ENCODE measurements around the gene ZNF524. TPM values are rescaled to one million over a fixed set of nuclear protein-coding genes. Genes with fewer than 3 reads are reported as not detected.

Gene ZNF524
- total RNA-seq, 2 experiments from 2014 or later: 9.2 to 21.6 TPM

DNA sequence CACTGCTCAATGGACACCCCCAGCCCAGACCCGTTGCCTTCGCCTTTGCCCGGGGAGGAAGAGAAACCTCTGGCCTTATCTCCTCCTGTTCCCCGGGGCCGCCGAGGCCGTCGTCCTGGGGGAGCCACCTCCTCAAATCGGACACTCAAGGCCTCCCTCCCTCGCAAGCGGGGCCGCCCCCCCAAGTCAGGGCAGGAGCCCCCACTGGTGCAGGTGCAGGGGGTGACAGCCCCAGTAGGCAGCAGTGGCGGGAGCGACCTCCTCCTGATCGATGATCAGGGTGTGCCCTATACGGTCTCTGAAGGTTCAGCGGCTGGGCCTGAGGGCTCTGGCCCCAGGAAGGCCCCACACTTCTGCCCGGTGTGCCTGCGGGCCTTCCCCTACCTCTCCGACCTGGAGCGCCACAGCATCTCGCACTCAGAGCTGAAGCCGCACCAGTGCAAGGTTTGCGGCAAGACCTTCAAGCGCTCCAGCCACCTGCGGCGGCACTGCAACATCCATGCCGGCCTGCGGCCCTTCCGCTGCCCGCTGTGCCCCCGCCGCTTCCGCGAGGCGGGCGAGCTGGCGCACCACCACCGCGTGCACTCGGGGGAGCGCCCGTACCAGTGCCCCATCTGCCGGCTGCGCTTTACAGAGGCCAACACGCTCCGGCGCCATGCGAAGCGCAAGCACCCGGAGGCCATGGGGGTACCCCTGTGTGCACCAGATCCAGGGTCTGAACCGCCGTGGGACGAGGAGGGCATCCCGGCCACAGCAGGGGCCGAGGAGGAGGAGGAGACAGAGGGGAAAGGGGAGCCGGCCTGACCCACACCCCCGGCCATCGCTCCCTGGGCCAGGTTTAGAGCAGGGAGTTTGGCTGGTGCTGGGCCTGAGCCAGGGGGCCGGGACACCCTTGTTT lies 2.3 kb downstream of the ZNF524 start:
- ChIA-PET CTCF (ENCODE audit: unreplicated experiment) (no interaction called here), POLR2A (no interaction called here)
- Histone ChIP-seq H3K9me3 (ENCODE audit: low read length) (no peaks in the 10 kb centered on the region), H3K27ac (ENCODE audit: low read depth, low read length, poor library complexity, severe bottlenecking) (no peak overlapping the region), H3K79me2 (ENCODE audit: insufficient read depth, low read depth, low read length) (peaks cover 10% of the 10 kb centered on the region; the same call in 1 of the 2 replicates), H3K9me2 (ENCODE audit: insufficient read depth, low read length) (no peaks in the 10 kb centered on the region), H3K36me3 (ENCODE audit: insufficient read depth, low read length) (peaks cover 11% of the 10 kb centered on the region; the same call in 1 of the 2 replicates), H2AFZ (ENCODE audit: low read length) (no peak overlapping the region), H4K20me1 (ENCODE audit: insufficient read depth, low read length) (no peaks in the 10 kb centered on the region), H3K4me3 (ENCODE audit: low read depth, low read length, poor library complexity, severe bottlenecking) (no peak overlapping the region), H3K4me1 (ENCODE audit: insufficient read depth, low read length, poor library complexity, severe bottlenecking) (peaks cover 44% of the 10 kb centered on the region), H3K4me2 (ENCODE audit: low read length) (no peak overlapping the region)
- no TSS peak for BruUV-seq (replicated peaks)
- DNase-seq (ENCODE audit: low spot score): no peak
- intact Hi-C loops (cut with micrococcal nuclease; ENCODE audit: unreplicated experiment): no loop called here
- TF ChIP-seq, protein P1, sequence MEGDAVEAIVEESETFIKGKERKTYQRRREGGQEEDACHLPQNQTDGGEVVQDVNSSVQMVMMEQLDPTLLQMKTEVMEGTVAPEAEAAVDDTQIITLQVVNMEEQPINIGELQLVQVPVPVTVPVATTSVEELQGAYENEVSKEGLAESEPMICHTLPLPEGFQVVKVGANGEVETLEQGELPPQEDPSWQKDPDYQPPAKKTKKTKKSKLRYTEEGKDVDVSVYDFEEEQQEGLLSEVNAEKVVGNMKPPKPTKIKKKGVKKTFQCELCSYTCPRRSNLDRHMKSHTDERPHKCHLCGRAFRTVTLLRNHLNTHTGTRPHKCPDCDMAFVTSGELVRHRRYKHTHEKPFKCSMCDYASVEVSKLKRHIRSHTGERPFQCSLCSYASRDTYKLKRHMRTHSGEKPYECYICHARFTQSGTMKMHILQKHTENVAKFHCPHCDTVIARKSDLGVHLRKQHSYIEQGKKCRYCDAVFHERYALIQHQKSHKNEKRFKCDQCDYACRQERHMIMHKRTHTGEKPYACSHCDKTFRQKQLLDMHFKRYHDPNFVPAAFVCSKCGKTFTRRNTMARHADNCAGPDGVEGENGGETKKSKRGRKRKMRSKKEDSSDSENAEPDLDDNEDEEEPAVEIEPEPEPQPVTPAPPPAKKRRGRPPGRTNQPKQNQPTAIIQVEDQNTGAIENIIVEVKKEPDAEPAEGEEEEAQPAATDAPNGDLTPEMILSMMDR (conservative IDR thresholded peaks at IDR 0.05; ENCODE audit: low read length): no peak
- no peak for TF ChIP-seq EZH2phosphoT487 (IDR thresholded peaks at IDR 0.05; ENCODE audit: borderline replicate concordance, low read depth, low read length)

DNA sequence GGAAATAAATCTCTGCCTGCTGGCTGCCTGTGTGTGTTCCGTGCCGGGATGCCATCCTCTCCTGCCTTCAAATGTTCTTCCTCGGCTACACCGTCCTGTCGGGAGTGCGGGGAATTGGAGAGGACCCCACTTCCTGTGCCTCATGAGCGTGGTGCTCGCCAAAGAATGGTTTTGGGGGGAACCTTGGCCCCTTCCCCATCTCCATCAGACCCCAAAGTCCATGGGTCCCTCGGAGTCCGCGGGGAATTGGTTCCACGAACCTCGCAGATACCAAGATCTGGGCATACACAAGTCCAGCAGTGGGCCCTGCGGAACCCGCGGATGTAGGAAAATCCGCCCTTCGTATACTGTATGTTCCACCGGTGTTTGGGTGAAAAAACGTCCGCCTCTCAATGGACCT lies 3.0 kb downstream of the ZNF524 start:
- ChIA-PET CTCF (ENCODE audit: unreplicated experiment) (no interaction called here), POLR2A (no interaction called here)
- Histone ChIP-seq H3K4me3 (ENCODE audit: low read depth, low read length, poor library complexity, severe bottlenecking) (no peak overlapping the region), H3K4me1 (ENCODE audit: insufficient read depth, low read length, poor library complexity, severe bottlenecking) (peaks cover 44% of the 10 kb centered on the region), H3K9me3 (ENCODE audit: low read length) (no peaks in the 10 kb centered on the region), H3K9me2 (ENCODE audit: insufficient read depth, low read length) (no peaks in the 10 kb centered on the region), H3K79me2 (ENCODE audit: insufficient read depth, low read depth, low read length) (peaks cover 16% of the 10 kb centered on the region), H4K20me1 (ENCODE audit: insufficient read depth, low read length) (no peaks in the 10 kb centered on the region), H3K27ac (ENCODE audit: low read depth, low read length, poor library complexity, severe bottlenecking) (no peak overlapping the region), H3K4me2 (ENCODE audit: low read length) (no peak overlapping the region), H3K36me3 (ENCODE audit: insufficient read depth, low read length) (peaks cover 11% of the 10 kb centered on the region; the same call in 1 of the 2 replicates), H2AFZ (ENCODE audit: low read length) (no peak overlapping the region)
- no TSS peak for BruUV-seq (replicated peaks)
- intact Hi-C loops (cut with micrococcal nuclease; ENCODE audit: unreplicated experiment): no loop called here
- DNase-seq (ENCODE audit: low spot score): no peak
- no peak for TF ChIP-seq EZH2phosphoT487 (IDR thresholded peaks at IDR 0.05; ENCODE audit: borderline replicate concordance, low read depth, low read length)
- TF ChIP-seq, protein P1 (conservative IDR thresholded peaks at IDR 0.05; ENCODE audit: low read length): no peak

All from OCI-LY7 (cell line).